Measurements from ENCODE around the gene KDR. TPM values are rescaled to one million over a fixed set of nuclear protein-coding genes. Genes with fewer than 3 reads are reported as not detected.

KDR gene
- total and polyA plus RNA-seq, 9 of the 15 experiments (the other 6 are each of a cell fraction or from before 2014, with no cell fraction given): 0.13 TPM; not detected in 8

- no peak for TF ChIP-seq REST (IDR thresholded peaks at IDR 0.05; ENCODE audit: borderline replicate concordance)
- no peak for TF ChIP-seq REST (CRISPR knock-in tag; IDR thresholded peaks at IDR 0.05; ENCODE audit: low read depth)
- no peak for TF ChIP-seq KLF16 (IDR thresholded peaks at IDR 0.05)
- no peak for TF ChIP-seq ELK3 (CRISPR knock-in tag; IDR thresholded peaks at IDR 0.05)
- TF ChIP-seq ESRRA (IDR thresholded peaks at IDR 0.05; ENCODE audit: borderline replicate concordance, low read depth): no peak
- TF ChIP-seq MYC (IDR thresholded peaks at IDR 0.05; ENCODE audit: low read depth, low read length): no peak
- TF ChIP-seq MYC (CRISPR knock-in tag; IDR thresholded peaks at IDR 0.05; ENCODE audit: borderline replicate concordance, low read depth): no peak
These were observed 38.1 kb downstream of the KDR start (continued) for GRCh38 chr4:55087009-55087912.
